Prostate gland (tissue), 2 donors: Measurements from ENCODE around the gene STAG1.

Experiments used
- CTCF ChIP-seq, 4 experiments: fragments of 200-600 bp in 2 of 4; fragments of 450-650 bp in 2 of 4; sonication (generic) in 2 of 4; IDR thresholded peaks; 1 replicate in 3 of 4; 2 replicates in 1 of 4; pipeline ENCODE4 v1.5.1; 2016 to 2019; ENCODE audit warnings: antibody characterized with exemption in 4 of 4, mild to moderate bottlenecking in 2 of 4, moderate library complexity in 2 of 4
- POLR2A ChIP-seq: fragments of 450-650 bp; IDR thresholded peaks from one replicate; pipeline ENCODE4 v1.6.1; 2016; ENCODE audit warnings: antibody characterized with exemption, mild to moderate bottlenecking
- POLR2AphosphoS5 ChIP-seq: sonication (generic); formaldehyde crosslinking; IDR thresholded peaks from one replicate; pipeline ENCODE4 v1.6.1; 2017; ENCODE audit warnings: antibody characterized with exemption

GRCh38 chr3:136518102-136518501 lies 234.1 kb downstream of the STAG1 start:
- TF ChIP-seq CTCF (IDR thresholded peaks at IDR 0.05) (no peak), POLR2AphosphoS5 (no peak), POLR2A (no peak)
